Osteoblast (primary cell): ENCODE measurements around the gene SHISA2. TPM values are rescaled to one million over a fixed set of nuclear protein-coding genes. Genes with fewer than 3 reads are reported as not detected.

Experiments
- DNase-seq: peaks from one replicate; pipeline ENCODE4 v3.0.0; 2011; ENCODE audit warnings: low spot score, mixed read lengths; ENCODE audit not compliant: insufficient read length; ENCODE audit errors: missing footprints
- H2AFZ ChIP-seq: 2 replicates; pipeline ENCODE4 v1.6.0; 2011; ENCODE audit warnings: mild to moderate bottlenecking, low read length
- H3K27ac ChIP-seq: 2 replicates; pipeline ENCODE4 v1.5.1; 2011; ENCODE audit warnings: mild to moderate bottlenecking, low read depth, low read length, moderate library complexity
- H3K27me3 ChIP-seq: 2 replicates; pipeline ENCODE4 v1.6.0; 2012; ENCODE audit warnings: mild to moderate bottlenecking, control low read depth, inconsistent platforms, low read length, moderate library complexity; ENCODE audit not compliant: insufficient read depth
- H3K36me3 ChIP-seq: 2 replicates; pipeline ENCODE4 v1.5.1; 2011; ENCODE audit warnings: mild to moderate bottlenecking, low read length, control low read depth, moderate library complexity; ENCODE audit not compliant: insufficient read depth
- H3K4me1 ChIP-seq: 2 replicates; pipeline ENCODE4 v1.5.1; 2011; ENCODE audit warnings: mild to moderate bottlenecking, low read length, control low read depth, moderate library complexity; ENCODE audit not compliant: insufficient read depth
- H3K4me2 ChIP-seq: 2 replicates; pipeline ENCODE4 v1.6.0; 2011; ENCODE audit warnings: mild to moderate bottlenecking, low read length; ENCODE audit not compliant: insufficient read depth
- H3K4me3 ChIP-seq: fragments of 200-600 bp; sonication (generic); 3 replicates; pipeline ENCODE4 v1.5.1; 2012; ENCODE audit warnings: mild to moderate bottlenecking, low read length, inconsistent platforms; ENCODE audit not compliant: insufficient read depth
- H3K79me2 ChIP-seq: 2 replicates; pipeline ENCODE4 v1.6.0; 2012; ENCODE audit warnings: mild to moderate bottlenecking, low read length, control low read depth, inconsistent platforms; ENCODE audit not compliant: insufficient read depth
- H3K9me3 ChIP-seq: 2 replicates; pipeline ENCODE4 v1.5.1; 2011; ENCODE audit warnings: low read depth, low read length, control low read depth
- H4K20me1 ChIP-seq: 2 replicates; pipeline ENCODE4 v1.6.0; 2012; ENCODE audit warnings: mild to moderate bottlenecking, low read length, control low read depth; ENCODE audit not compliant: insufficient read depth
- total RNA-seq: library from RNA; depleted of rRNA; stranded (reverse); fragments of >200 nt; gene quantifications from 2 replicates; pipeline ENCODE4 v1.2.3, GENCODE V29; 2012
- TF ChIP-seq, protein P1 (sequence below): IDR thresholded peaks from 2 replicates; pipeline ENCODE4 v1.5.1; 2011; ENCODE audit warnings: mild to moderate bottlenecking, low read depth, low read length, moderate library complexity; ENCODE audit errors: extremely low read depth

The SHISA2 gene
- total RNA-seq, 1 donor = 4.3 TPM

GRCh38 chr13:26026211-26026610 lies 25.6 kb downstream of the SHISA2 start:
- Histone ChIP-seq H3K36me3 (no peaks in the 10 kb centered on the region), H3K27ac (no peak overlapping the region), H3K4me2 (no peak overlapping the region), H3K9me3 (no peaks in the 10 kb centered on the region), H3K79me2 (no peaks in the 10 kb centered on the region), H4K20me1 (no peaks in the 10 kb centered on the region), H3K4me3 (no peak overlapping the region), H3K27me3 (no peaks in the 10 kb centered on the region), H2AFZ (no peak overlapping the region), H3K4me1 (peaks cover 9% of the 10 kb centered on the region)
- TF ChIP-seq, protein P1, sequence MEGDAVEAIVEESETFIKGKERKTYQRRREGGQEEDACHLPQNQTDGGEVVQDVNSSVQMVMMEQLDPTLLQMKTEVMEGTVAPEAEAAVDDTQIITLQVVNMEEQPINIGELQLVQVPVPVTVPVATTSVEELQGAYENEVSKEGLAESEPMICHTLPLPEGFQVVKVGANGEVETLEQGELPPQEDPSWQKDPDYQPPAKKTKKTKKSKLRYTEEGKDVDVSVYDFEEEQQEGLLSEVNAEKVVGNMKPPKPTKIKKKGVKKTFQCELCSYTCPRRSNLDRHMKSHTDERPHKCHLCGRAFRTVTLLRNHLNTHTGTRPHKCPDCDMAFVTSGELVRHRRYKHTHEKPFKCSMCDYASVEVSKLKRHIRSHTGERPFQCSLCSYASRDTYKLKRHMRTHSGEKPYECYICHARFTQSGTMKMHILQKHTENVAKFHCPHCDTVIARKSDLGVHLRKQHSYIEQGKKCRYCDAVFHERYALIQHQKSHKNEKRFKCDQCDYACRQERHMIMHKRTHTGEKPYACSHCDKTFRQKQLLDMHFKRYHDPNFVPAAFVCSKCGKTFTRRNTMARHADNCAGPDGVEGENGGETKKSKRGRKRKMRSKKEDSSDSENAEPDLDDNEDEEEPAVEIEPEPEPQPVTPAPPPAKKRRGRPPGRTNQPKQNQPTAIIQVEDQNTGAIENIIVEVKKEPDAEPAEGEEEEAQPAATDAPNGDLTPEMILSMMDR = no peak
- DNase-seq = no peak

DNA sequence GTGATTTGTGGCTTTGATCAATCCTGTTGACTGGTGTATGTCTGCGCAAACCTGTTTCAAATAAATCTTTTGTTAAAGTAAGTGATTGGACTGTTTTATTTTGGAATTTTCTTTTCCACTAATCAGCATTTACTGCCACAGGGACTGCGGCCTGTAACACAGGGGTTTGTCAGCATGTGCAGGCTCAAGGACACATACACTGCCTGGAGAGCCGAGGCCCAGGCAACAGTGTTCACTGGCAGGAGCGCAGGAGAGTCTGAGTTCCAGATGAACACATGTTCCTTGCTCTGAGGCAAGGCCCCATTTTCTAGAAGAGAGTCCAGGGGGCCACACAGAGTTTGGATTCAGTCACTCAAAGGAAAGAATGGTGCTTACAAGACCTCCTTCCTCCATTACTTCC lies 26.0 kb downstream of the SHISA2 start:
- Histone ChIP-seq H4K20me1 (no peaks in the 10 kb centered on the region), H3K4me1 (peaks cover 9% of the 10 kb centered on the region), H3K4me3 (no peak overlapping the region), H3K27me3 (no peaks in the 10 kb centered on the region), H3K4me2 (no peak overlapping the region), H2AFZ (no peak overlapping the region), H3K79me2 (no peaks in the 10 kb centered on the region), H3K9me3 (no peaks in the 10 kb centered on the region), H3K36me3 (no peaks in the 10 kb centered on the region), H3K27ac (no peak overlapping the region)
- TF ChIP-seq, protein P1 = no peak
- no peak for DNase-seq

GRCh38 chr13:26025196-26025595 lies 26.6 kb downstream of the SHISA2 start:
- TF ChIP-seq, protein P1 = no peak
- Histone ChIP-seq H4K20me1 (no peaks in the 10 kb centered on the region), H2AFZ (no peak overlapping the region), H3K79me2 (no peaks in the 10 kb centered on the region), H3K4me1 (peaks cover 12% of the 10 kb centered on the region), H3K36me3 (no peaks in the 10 kb centered on the region), H3K27ac (no peak overlapping the region), H3K27me3 (no peaks in the 10 kb centered on the region), H3K4me3 (no peak overlapping the region), H3K9me3 (no peaks in the 10 kb centered on the region), H3K4me2 (no peak overlapping the region)
- DNase-seq = no peak

DNA sequence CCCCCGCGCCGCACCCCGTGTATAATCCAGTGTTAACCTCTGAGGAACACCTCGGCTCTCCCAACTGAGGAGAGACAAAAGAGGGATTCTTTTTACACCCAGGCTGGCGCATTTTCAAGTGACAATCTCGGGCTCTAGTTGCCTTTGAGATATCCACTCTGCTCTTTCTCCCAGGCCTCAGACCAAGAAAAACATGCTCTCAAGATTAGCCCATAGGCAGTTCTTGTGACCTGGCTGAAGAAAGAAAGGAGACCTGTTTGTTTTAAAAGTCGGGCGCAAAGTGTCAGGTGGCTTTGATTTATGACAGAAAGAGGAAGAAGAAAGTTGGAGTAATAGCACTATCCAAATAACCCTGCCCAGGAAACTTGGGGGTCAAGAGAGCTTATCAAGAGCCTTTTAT lies 27.3 kb downstream of the SHISA2 start:
- Histone ChIP-seq H3K27me3 (no peaks in the 10 kb centered on the region), H3K4me3 (no peak overlapping the region), H3K27ac (no peak overlapping the region), H3K79me2 (no peaks in the 10 kb centered on the region), H3K9me3 (no peaks in the 10 kb centered on the region), H3K36me3 (no peaks in the 10 kb centered on the region), H4K20me1 (no peaks in the 10 kb centered on the region), H3K4me1 (peaks cover 17% of the 10 kb centered on the region), H2AFZ (no peak overlapping the region), H3K4me2 (no peak overlapping the region)
- TF ChIP-seq, protein P1 = no peak
- DNase-seq = no peak
